Astrocyte of the hippocampus (primary cell): ENCODE data around the gene KIAA0586.
"Not testable (repeated sequence)": the region's sequence is repeated elsewhere in the genome, so short reads cannot be mapped to it uniquely, and the experiment has no call there.

ENCODE experiments used
- DNase-seq: peaks from one replicate; pipeline ENCODE4 v3.0.0; 2011; ENCODE audit warnings: low read depth, low spot score

The KIAA0586 gene

DNA sequence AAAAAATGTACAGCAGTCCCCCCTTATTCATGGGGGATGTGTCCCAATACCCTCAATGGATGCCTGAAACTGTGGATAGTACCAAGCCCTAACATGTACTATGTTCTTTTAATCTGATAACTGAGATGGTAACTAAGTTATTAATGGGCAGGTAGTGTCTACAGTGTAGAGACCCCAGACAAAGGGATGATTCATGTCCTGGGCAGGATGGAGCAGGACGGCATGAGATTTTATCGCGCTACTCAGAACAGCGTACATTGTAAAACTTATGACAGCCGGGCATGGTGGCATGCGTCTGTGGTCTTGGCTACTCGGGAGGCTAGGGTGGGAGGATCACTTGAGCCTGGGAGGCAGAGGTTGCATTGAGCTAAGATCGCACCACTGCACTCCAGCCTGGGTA, 37.1 kb downstream of the KIAA0586 start:
- no peak for DNase-seq

GRCh38 chr14:58465421-58465820, 37.9 kb downstream of the KIAA0586 start:
- peak; percentile 53 for DNase-seq

DNA sequence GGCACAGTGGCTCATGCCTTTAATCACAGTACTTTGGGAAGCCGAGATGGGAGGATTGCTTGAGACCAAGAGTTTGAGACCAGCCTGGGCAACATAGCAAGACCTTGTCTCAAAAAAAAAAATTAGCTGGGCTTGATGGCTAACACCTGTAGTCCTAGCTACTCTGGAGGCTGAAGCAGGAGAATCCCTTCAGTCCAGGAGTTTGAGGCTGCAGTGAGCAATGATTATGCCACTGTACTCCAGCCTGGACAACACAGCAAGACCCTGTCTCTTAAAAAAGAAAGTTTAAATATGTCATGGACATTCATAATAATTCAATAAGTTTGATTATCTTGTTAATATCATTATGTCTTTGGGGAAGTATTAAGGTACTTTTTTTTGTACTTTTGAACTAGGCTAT, 38.9 kb downstream of the KIAA0586 start:
- DNase-seq, result no peak

DNA sequence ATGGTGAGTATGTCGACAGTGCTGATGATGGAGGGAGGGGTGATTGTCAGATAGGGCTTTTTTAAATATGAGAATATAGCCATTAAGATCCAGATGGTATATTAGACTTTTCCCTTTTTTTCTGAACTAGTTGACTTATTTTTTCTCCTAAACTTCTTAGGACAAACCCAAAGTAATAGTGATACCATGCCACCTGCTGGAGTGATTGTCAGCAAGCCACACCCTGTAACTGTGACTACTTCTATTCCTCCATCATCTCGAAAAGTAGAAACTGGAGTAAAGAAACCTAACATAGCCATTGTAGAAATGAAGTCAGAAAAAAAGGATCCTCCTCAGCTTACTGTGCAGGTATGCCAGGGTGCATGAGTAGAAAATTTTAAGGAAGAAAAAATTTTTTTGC, 40.1 kb downstream of the KIAA0586 start:
- no peak for DNase-seq

- DNase-seq, result no peak
These were observed 41.8 kb downstream of the KIAA0586 start for GRCh38 chr14:58469309-58469708.

DNA sequence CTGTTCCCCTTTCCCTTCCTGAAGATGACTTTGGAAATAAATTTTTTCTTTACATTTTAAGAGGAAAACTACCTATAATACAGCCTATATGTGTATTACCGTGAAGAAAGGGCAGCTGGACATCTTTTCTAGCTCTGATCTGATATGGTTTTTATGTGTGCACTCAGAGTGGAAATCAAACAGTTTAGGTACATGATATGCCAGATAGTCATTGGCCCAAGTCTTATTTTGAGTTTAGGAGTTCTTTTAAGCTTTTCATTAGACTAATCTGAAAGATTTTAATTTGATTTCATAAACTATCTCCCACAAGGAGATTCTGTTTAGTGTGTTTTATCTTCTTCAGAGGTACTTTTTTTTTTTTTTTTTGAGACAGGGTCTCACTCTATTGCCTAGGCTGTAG, 48.8 kb downstream of the KIAA0586 start:
- DNase-seq, result no peak

- DNase-seq, result no peak
These were observed 50.1 kb downstream of the KIAA0586 start for GRCh38 chr14:58477653-58478052.

DNA sequence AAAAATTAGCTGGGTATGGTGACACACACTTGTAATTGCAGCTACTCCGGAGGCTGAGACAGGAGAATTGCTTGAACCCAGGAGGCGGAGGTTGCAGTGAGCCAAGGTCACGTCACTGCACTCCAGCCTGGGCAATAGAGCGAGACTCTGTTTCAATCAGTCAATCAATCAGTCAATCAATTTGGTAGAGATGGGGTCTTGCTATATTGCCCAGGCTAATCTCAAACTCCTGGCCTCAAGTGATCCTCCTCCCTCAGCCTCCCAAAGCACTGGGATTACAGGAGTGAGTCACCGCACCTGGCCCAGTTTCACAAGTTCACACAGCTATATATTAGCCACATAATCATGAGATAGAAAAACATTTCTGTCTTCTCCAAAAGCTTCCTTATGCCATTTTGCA, 50.8 kb downstream of the KIAA0586 start:
- DNase-seq, result not testable (repeated sequence)

DNA sequence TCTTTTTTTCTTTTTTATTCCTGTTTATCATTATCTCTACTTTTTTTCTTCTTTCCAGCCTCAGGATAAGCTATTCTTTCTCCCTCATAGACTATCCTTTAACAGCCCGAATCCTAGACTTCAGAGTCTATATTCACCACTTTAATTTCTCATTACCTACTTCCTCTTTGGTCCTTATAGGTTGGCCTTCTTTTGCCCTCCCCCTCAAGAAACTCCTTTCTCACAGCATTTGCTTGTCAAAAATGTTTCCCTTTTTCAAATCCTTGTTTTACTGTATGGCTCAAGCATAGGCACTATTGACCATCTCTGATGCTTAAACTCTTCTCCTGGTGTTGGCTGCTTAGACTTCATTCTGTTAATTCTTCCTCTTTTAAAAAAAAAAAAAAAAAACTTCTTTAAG, 52.5 kb downstream of the KIAA0586 start:
- no peak for DNase-seq

- no peak for DNase-seq
These were observed 56.7 kb downstream of the KIAA0586 start for GRCh38 chr14:58484176-58484575.

DNA sequence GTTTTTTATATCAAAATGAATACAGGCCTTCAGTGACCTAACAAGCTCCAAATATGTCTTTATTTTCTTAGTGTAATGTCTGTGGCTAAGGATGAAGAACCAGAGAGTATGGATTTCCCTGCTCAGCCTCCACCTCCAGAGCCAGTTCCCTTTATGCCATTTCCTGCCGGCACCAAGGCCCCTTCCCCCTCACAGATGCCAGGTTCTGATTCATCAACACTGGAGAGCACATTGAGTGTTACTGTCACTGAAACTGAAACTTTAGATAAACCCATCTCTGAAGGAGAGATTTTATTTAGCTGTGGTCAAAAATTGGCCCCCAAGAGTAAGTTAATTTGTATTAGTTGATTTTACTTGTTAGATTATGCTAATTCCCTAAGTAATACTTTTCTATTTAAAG, 61.0 kb downstream of the KIAA0586 start:
- DNase-seq, result peak; percentile 49

GRCh38 chr14:58491593-58491992, 64.1 kb downstream of the KIAA0586 start:
- no peak for DNase-seq

DNA sequence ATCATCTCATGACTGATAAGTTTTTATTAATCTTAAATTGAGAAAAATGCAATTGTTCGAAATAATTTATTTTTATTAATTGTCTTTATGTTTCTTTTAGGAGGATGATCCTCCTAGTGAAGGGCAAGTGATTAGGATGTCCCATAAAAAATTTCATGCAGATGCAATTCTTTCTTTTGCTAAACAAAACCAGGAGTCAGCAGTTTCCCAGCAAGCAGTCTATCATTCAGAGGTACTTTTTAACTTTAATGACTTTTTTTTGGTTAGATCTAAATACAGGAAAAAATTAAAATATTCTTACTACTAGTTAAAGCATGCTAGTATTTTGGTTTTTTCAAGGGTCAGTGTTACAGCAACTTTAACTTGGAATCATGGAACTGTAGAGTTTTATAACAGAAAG, 64.5 kb downstream of the KIAA0586 start:
- no peak for DNase-seq

- peak; percentile 79 for DNase-seq
These were observed 73.8 kb downstream of the KIAA0586 start for GRCh38 chr14:58501214-58501816.

GRCh38 chr14:58513272-58513671, 85.8 kb downstream of the KIAA0586 start:
- DNase-seq, result no peak

DNA sequence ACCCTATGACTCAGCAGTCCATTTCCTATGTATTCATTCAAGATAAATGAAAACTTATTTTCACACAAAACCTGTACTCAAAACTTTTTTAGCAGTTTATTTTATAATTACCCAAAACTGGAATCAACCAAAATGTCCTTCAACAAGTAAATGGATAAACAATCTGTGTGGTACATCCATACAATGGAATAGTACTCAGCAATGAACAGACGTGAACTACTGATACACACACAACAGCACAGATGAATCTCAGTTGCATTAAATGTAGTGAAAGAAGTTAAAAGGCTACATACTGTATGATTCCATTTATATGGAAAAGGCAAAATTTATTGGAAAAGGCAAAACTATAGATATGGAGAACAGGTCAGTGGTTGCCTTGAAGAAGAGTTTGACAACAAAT, 90.1 kb downstream of the KIAA0586 start:
- DNase-seq, result no peak

DNA sequence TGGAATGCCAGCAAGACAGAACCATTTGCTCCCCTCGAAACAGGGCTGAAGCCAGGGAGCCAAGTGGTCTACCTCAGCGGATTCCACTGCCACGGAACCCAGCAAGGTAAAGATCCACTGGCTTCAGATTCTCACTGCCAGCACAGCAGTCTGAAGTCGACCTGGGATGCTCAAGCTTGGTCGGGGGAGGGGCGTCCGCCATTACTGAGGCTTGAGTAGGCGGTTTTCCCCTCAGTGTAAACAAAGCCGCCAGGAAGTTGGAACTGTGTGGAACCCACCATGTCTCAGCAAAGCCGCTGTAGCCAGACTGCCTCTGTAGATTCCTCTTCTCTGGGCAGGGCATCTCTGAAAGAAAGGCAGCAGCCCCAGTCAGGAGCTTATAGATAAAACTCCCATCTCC, 98.2 kb downstream of the KIAA0586 start:
- not testable (repeated sequence) for DNase-seq

- no peak for DNase-seq
These were observed 105.9 kb downstream of the KIAA0586 start for GRCh38 chr14:58533446-58533845.

GRCh38 chr14:58535044-58535443, 107.5 kb downstream of the KIAA0586 start:
- peak; percentile 32 for DNase-seq

DNA sequence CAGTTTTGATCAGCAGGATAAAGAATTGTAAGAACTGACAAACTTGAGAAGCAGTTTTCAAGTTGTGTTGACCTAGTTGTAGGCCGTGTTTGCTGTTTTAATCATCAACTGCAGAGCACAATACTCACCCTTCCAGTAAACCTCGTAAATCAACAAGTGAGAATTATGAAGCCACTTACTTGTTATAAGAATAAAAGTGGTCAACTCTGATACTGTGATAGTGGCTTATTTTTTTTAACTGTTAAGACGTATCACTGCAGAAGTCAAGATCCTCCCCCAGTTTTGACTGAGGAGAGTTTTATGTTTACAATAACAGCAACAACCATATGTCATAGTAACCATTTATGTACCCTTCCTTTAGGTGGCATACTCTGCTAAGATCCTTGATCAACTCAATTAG, 109.5 kb downstream of the KIAA0586 start:
- no peak for DNase-seq

DNA sequence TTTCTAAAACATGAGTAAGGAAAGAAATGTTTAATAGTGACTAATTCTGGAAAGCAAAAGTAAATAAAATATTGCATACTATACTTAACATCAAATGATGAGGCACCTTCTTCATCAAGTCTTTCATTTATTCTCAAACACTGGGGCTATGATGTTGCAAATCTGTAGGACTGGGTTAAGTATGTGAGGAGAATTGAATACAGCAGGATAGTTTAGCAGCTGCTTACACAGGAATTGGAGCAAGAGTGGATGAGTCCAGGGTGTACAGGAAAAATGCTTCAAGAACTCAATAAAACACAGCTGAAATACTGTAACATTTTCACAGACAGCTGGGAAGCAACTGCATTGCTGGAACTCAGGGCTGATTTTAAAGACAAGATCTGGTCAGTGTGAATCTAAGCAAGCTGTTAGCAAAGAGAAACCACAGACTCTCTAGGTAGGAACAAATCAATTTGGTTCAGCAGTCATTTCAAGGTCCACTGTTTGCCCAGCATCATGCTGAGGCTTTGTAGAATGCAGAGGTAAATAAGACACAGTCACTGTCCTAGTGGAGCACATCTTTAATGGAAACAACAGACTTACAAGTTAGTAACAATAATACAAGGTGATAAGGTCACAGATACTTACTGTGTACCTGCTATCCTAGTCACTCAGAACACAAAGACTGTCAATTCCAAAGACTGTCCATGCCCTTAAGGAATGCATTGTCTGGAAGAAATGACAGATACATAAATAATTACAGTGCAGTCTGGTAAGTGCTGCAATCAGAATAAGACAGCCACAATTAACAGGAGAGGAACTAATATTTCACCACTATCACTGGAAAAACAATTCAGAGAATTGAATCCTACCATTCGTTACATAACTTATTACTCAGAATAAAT, 113.5 kb downstream of the KIAA0586 start:
- DNase-seq, result no peak

- DNase-seq, result no peak
These were observed 114.1 kb downstream of the KIAA0586 start for GRCh38 chr14:58541633-58542022.

GRCh38 chr14:58543253-58543652, 115.7 kb downstream of the KIAA0586 start:
- no peak for DNase-seq
